IPS DF 4.7 (cell line): Measurements from ENCODE around the gene TMEM26.

Source experiments
- DNase-seq: peaks from one replicate; pipeline ENCODE4 v3.0.0-alpha.2; 2013; ENCODE audit warnings: low spot score; ENCODE audit errors: extremely low read depth

Gene TMEM26

DNA sequence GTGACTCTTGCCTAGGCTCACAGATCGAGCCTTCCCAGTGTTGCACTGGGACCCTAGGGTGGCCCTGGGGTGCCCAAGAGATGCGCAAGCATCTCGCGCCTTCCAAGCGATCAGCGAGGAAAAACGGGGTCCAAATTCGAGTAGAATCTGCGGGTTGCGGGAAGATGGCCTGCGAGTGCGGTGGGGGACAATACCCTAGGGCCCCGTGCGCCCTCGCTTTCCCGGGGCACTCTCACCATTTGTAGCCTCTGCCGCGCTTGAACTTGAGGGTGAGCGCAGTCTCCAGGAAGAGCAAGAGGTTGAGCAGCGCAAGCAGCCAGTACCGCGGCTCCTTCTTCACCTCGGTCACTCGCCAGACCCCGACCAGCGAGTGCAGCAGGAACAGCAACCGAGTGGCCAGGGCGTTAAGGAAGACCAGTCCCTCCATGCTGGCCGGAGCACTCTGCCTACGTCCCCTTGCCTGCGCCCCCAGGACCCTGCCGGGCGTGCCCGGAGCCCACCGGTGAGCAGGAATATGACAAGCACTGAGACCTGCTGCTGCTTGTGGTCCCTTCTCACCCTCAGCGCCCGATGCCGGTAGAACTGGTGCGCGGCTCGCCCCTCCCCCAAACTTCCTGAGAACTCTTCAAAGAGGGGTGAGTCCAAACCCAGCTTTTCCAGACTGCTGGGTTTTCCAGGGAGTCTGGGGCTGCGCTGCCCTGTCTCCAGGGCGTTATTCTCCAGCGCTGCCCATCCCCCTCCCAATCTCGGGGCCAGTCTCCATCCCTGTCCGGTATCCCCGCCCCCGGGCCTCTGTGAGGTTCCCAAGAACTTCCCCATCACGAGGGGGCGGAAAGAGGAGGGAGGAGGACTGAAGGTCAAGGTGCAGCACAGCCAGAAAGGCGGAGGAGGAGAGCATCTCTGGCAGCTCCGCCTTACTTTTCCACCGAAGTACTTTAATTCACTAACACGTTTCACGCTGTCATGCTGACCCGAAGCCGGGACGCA is at the start of gene TMEM26:
TMEM26 (minus strand) TSS at position 727 of the 987 bp plus-strand sequence; CDS start at position 427, 300 bp downstream.
- no peak for DNase-seq

DNA sequence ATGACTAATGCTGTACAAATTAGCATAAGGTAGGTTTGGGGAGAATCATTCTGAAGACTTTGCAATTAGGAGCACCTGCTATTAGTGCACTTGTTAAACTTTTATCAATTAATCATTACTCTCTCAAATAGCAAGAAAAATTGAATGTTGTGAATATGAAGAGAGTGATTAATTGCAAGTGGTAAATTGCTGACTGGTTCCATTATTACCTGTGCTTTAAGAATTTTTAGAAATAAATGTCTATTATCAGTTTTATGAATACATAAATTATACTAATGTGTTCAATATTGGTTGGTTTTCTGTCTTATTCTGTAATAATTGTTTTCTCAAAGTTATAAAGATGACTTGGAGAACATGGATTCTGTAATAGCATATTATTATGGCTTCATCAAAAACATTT is 47.3 kb upstream of the TMEM26 start:
- DNase-seq: no peak

DNA sequence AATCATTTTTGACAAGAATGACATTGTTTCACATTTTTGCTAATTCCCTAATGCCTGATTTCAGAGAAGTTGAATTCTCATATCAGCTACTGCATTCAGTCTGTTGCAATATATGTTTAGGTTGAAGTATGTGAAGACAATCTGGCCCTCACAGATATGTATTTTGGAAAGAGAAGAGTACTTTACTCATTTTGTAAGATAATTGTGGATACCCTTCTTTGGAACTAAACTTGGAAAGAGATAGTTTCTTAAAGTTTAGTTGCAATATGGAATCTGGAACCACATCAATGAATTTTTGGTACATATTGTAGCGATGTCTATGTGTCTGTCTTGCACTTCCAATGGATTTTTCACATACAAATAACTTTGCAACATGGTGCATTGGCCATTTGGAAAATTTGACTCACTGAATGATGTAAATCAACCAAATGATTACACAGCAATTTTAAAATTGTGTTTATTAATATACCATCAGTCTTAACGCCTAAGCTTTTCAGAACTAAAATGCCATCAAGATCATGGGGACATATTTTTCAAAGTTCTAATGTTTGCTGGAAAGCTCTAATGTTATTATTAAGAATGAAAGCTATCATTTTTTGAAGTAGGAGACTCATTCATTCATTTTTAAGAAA is 39.3 kb upstream of the TMEM26 start:
- no peak for DNase-seq

DNA sequence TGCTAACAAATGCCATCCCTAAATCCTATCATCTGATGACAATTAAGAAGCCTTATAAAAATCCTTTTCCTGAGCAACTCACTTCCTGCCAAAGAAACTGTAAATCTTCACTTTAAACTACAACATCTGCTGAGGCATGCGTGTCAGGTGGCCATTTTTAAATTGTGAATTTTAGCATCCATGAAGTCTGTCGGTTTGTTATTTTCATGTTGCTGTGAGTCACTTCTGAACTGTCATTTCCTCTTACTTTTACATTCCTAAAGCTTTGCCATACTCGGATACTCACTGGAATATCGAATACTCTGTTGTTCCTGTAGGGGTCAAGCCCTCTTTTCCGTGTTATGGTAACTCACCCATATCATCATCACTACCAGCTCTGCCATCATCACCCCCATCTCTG is 34.3 kb upstream of the TMEM26 start:
- DNase-seq: no peak

DNA sequence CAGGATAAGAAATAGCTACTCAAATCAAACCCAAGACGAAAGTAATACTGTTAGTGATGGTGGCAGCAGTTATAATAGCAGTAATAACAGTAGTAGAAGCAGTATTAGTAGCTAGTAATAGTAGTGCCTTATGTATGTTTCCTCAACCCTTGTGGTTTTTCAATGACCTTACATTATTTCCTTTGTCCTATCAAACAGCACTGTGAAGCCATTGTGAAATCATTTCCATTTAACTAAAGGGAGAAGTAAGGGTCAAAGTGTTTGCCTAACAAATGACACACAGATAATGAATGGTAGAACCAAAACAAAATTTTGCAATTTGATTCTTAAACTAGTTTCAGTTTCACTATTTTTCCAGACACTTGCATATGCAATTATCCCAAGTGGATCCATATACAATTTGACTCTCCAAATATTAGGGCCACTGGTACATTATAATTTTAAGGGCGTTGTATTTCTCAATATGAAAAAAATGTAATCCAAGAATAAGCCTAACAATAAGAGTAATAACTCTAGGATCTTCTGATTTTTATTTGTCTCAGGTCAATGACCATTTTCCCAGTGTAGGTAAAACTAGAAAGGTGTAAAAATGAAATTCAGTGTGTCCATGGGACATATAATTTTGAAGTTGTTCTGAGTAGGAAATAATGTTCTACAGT is 33.7 kb upstream of the TMEM26 start:
- no peak for DNase-seq

DNA sequence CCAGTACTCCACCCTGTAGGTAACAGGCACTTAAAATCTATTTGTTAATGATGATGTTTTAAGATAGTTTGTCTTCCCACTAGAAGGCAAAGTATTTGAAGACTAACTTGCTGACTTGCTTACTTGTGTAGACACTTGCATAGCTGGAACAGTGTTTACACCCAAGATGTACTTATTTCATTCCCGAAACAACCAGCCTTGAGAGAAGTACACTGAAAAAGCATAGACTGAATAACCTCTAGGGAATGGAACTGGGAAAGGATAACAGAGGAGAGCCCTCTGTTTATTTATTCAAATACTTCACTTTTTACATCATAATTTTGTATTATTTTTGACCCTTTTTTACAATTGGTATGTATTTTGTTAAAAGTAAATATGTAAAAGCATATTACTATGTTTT is 33.1 kb upstream of the TMEM26 start:
- no peak for DNase-seq

DNA sequence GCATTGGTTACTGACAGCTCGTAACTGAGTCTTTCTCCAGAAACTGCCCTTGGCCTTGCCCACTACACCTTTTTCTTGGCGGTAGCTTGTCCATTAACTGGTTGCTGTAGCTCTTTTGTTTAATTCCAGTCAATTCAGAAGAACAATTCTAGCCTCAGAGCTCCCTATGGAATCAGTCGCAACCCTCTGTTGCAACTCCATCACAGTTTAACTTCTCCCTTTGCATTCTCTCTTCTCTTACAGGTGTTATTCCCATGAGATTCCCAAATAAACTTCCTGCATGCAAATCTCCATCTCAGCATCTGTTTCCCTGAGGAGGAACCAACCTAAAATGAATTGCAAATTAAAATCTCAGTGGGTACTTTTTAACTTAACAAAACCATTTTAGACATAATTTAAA is 28.4 kb upstream of the TMEM26 start:
- no peak for DNase-seq

DNA sequence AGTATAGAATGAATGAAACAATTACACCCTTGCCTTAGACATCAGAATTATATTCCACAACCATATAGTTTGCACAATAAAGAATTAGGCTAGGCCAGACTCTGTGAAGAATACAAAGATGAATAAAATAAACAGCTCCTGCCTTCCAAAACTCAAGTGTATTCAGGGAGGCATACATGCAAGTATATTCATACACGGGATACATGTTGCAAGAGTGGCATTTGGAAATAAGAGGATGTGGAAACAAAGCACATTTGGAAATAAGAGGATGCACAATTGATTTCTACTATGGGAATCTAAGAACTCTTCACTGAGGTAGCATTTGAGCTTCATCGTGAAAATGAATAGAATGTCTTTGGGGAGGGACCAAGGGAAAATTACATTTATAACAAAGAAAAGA is 27.0 kb upstream of the TMEM26 start:
- no peak for DNase-seq

DNA sequence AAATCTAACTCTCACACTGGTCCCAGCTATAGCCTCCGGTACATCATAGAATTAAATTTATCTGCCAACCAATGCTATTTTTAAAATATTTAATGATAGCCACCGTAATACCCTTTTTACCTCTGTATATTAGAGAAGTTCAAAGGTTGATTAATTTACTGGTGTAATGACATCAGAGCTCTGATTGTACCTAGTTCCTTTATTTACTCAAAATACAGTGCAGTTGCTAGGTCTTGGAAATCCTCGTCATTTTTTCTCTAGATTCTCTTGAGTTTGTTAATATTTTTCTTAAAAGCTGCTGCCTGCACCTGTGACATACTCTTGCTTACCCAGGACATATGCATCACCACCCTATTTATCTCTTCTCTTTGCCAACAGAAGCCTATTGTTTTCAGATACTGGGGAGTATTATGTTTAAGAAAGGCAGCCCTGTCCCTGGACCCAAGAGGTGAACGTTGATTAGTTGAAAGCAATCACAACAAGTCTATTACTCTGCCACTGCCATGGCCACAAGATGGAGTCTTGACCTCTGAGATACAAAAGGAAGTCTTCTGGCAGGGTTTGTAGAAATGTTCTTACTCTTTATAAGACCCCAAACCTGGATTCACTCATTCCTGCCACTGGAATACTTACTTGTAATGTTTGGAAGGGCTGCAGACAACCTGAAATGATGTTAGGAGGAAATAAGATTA is 25.6 kb upstream of the TMEM26 start:
- no peak for DNase-seq

DNA sequence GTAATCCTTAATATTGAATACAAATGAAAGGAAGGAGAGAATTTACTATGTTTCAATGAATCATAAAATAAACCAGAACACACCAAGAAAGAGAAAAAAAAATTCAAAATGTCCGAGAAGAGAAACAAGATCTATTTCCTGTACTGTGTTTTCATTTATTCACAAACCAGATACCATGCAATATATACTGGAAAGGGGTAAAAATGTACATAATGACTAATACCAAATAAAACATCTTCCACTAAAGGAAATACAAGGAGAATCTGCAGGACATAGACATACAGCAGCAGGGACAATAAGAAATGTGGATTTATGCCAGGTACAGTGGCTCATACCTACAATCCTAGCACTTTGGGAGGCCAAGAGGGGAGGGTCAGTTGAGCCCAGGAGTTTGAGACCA is 24.3 kb upstream of the TMEM26 start:
- DNase-seq: no peak

DNA sequence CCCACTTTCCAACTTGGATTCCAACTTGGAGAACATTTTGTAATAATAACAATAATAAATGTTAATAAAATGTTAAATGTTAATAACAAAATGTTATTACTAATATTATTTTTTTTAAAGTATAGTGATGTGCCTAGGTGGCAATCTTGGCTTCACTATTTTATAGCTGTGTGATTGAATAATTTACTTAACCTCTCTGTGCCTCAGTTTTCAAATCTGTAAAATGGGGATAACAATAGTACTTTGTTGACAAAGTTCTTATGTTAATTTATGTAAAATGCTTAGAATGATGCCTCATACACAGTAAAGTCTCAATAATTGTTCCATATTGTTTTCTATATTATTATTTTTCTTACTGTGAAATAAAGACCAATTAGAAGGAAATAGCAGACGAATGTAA is 23.3 kb upstream of the TMEM26 start:
- DNase-seq: no peak

DNA sequence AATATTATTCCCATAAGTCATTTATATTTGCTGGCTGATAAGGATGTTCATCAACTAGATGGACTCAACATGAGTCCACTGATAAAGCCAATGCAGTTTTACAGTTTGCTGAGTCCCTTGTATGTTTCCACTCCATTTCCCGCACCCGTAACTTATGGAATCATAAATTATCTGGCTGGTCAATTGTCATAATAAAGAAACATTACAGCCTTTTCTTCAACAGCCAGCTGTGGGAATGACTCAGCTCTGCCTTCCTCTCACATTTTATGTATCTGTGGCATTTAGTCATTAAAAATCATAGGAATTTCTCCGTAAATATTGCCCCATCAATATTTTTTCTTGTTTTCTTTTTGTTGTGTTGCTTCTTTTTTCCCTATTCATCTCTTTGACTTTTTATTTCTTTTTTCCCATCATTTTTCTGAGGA is 22.3 kb upstream of the TMEM26 start:
- no peak for DNase-seq

DNA sequence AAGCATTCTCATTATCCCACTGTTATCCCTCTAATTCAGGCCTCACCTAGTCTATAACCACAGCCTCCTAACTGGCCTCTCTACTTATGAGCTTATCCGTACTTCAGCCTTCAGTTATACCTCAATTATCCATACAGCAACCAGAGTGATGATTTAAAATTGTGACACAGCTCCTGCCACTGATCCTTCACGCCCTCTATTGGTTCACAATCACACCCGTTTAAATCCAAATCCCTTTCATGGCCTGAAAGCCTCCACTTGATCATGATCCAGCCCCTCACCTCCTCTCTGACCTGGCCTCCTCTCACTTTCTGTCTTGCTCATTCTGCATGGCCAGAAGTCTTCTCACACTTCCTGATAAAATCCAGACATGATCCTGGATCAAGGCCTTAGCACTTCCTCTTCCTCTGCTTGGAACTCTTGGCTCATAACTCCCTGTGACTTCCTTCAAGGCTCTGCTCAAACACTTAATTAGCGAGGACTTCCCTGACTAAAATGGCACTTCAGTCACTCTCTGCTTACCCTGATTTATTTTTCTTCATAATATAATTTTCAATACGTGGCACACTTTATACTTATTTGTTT is 19.0 kb upstream of the TMEM26 start:
- no peak for DNase-seq

DNA sequence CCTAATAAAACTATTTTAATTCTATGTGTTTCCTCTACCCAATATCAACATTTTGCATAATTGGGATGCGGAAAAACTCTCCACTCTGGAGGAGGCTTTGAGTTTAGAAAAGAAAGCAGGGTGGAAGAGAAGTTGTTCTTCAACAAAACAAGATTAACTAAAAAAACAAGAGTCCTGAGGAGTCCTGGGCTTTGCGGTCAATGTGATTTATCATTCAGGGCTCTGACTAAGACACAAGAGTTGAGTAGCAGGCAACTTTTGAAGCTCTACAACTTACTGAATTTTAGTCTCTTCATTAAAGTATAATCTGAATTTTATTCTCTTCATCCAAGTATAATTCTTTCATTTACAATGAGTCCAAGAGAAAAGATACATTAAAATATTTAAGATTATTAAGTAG is 18.3 kb upstream of the TMEM26 start:
- DNase-seq: no peak

DNA sequence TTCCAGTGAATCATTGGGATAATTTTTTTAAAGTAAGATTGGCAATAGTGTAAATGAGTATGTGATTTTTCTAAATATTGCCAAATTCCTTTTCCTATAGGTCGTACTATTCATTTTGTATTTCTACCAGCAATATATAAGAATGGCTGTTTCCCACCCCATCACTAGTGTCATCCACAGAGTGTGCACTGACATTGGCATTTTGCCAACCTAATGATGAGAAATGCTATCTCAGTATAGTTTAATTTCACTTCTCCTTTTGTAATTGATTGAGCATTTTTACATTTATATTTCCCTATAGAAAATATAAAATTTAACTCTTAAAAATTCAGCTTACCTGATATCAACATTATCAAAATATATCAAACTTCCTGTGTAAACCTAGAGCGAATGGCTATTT is 17.6 kb upstream of the TMEM26 start:
- DNase-seq: no peak

DNA sequence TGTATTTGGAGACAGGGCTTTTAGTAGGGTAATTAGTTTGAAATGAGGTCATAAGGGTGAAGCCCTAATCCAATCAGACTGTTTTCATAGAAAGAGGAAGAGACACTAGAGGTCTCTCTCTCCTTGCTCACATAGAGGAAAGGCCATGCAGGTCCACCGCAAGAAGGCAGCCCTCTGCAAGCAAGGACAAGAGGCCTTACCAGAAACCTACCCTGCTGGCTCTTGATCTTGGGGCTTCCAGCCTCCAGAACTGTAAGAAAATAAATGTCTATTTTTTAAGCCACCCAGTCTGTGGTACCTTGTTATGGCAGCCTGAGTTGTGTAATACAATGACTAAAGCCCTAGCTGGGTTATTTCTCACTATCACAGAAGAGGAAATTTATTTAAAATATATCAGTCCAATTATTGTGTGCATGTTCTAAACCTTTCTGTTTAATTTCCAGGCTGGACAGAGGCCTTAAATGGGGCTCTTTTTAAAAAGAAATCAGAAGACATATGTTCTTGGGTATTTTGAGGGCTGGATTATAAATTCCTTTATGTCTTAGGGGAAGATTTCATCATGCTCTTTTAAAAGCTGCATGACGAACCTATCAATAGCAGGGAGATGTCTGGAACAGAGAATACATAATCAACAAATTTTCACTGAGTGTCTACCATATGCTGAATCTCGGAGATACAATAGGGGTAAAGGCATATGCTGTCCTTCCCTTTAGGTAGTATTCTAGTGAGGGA is 12.9 kb upstream of the TMEM26 start:
- no peak for DNase-seq

DNA sequence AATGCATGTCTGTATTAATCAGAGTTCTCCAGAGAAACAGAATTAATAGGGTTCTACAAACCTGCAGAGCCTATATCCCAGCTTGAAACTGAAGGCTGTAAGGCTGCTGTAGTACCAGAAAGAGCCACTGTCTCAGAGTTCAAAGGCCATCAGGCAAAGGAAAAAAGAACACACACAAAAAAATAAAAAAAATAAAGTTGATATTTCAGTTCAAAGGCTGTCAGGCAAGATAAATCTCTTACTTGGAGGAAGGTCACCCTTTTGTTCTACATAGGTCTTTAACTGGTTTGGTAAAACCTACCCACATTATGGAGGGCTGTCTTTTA is 12.0 kb upstream of the TMEM26 start:
- DNase-seq: no peak

DNA sequence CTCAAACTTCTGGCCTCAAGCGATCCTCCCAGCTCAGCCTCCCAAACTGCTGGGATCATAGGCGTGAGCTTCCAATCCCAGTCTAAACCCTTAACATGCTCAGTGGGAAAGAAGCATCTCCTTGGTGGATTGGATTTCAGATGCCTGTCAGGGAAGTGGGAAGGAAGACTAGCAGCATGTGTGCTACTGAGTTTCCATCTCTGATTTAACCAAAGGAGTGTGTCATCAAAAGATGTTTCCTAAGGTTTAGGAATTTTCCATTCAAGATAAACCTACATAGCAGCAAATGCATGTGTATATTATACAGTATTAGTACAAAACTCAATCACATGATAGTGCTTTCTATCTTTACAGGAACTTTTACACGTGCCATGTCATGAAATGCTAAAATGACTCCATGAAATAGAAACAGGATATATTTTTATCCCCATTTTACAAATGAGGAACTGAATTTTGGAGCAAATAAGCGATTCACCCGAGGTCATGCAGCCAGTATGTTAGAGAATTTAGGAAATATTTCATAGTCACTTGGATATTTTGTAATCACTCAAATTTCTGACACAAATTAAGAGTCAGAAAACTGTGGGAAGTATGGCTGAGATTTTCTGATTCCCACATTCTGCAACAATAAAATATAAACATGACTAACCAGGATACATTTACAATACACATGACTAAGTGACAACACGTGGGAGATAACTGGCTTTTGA is 11.4 kb upstream of the TMEM26 start:
- DNase-seq: no peak

DNA sequence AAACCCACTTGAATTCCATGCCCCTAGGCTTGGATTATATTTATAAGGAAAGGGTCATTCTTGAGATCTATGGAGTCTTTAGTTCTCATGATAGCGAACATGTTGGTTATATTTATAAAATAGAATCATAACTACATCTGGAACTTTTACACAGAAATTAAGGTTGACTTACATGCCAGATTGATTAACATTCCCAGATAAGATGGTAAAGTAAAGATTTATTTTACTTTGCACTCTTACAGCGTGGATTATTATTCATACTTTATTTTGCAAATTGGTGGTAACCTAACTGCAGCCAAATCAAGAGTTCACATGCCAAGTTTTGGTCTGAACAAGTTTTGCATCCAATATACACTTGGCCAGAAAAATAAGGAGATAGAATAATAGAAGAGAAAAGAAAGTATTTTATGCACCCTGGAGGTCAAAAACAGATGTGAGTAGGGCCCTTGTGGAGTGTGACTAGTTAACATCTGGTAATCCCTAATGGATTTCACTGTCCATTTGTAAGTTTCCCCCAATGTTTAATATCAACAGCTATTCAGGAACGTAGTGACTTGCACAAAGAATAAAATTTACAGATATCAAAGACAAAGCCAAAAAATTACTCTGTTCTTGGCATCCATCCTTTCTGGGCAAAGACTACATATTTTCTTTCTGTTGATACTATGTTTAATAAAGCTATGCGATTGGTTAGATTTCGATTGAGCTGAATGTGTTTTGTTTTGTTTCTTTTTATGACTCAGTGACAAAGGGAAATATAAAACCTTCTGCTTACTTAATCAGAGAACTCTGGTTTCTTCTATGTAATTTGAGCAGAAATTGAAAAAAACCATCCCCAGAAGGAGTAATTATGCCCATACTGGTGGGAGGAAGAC is 10.1 kb upstream of the TMEM26 start:
- no peak for DNase-seq
